Esophagus muscularis mucosa (tissue), 4 donors: ENCODE data around the gene PFDN2. TPM values are rescaled to one million over a fixed set of nuclear protein-coding genes. Genes with fewer than 3 reads are reported as not detected.
"Not testable (repeated sequence)": the region's sequence is repeated elsewhere in the genome, so short reads cannot be mapped to it uniquely, and the experiment has no call there.

Experiments used
- DNase-seq: peaks from one replicate; pipeline ENCODE4 v3.0.0-alpha.2; 2017; ENCODE audit errors: extremely low spot score
- H3K27ac ChIP-seq, 4 donors: fragments of 200-600 bp; sonication (generic); replicated peaks in 1 of 4; 1 replicate in 3 of 4; 2 replicates in 1 of 4; pipeline ENCODE4 v1.5.1; 2016 to 2019; ENCODE audit warnings: mild to moderate bottlenecking in 1 of 4
- H3K27me3 ChIP-seq, 4 donors: fragments of 200-600 bp; sonication (generic); one replicate each; pipeline versions ENCODE4 v1.5.1 to v1.6.0; 2016 to 2019
- H3K36me3 ChIP-seq, 4 donors: fragments of 200-600 bp; sonication (generic); one replicate each; pipeline ENCODE4 v1.5.1; 2016 to 2019
- H3K4me1 ChIP-seq, 4 donors: fragments of 200-600 bp; sonication (generic); one replicate each; pipeline ENCODE4 v1.5.1; 2016 to 2019
- H3K4me3 ChIP-seq, 4 donors: fragments of 200-600 bp; sonication (generic); 1 replicate in 2 of 4; 2 replicates in 2 of 4; pipeline ENCODE4 v1.5.1; 2016 to 2019; ENCODE audit warnings: mild to moderate bottlenecking in 4 of 4, moderate library complexity in 1 of 4
- H3K9me3 ChIP-seq, 4 donors: fragments of 200-600 bp; sonication (generic); 1 replicate in 3 of 4; 2 replicates in 1 of 4; pipeline ENCODE4 v1.5.1; 2016 to 2019
- EP300 ChIP-seq: sonication (generic); formaldehyde crosslinking; IDR thresholded peaks from one replicate; pipeline ENCODE4 v1.6.1; 2017; ENCODE audit warnings: antibody characterized with exemption
- POLR2A ChIP-seq: fragments of 450-650 bp; IDR thresholded peaks from one replicate; pipeline ENCODE4 v1.6.1; 2017; ENCODE audit warnings: antibody characterized with exemption, moderate library complexity, mild to moderate bottlenecking, low read depth
- POLR2AphosphoS5 ChIP-seq, 2 donors: sonication (generic); formaldehyde crosslinking; IDR thresholded peaks; one replicate each; pipeline ENCODE4 v1.6.1; 2017; ENCODE audit warnings: antibody characterized with exemption in 2 of 2
- WGBS: methylation state at CpG from one replicate; pipeline ENCODE4 v1.1.5; 2018; 5-methylcytosine and 5-hydroxymethylcytosine counted together
- intact Hi-C: fragments of 100-400 bp; cut with DNase I; formaldehyde crosslinking; loops from one replicate; pipeline ENCODE4 v1.15.1; 2023
- total RNA-seq, 4 donors: library from RNA; depleted of rRNA; stranded (reverse); fragments of >200 nt; gene quantifications; one replicate each; pipeline versions ENCODE4 v1.1.0 to v1.2.1, GENCODE V29; 2016
- TF ChIP-seq, protein P1 (sequence below), 3 experiments: fragments of 200-600 bp in 2 of 3; fragments of 450-650 bp in 1 of 3; sonication (generic) in 2 of 3; IDR thresholded peaks; one replicate each; pipeline ENCODE4 v1.5.1; 2017 to 2019; ENCODE audit warnings: antibody characterized with exemption in 3 of 3, mild to moderate bottlenecking in 2 of 3, moderate library complexity in 1 of 3

The PFDN2 gene
- total RNA-seq, 4 donors from 2014 or later = 19.5 to 52.0 (median 40.5) TPM

GRCh38 chr1:161119092-161119903, 1.5 kb upstream of the PFDN2 start:
- intact Hi-C loops = loop anchor here (10.0 kb wide), 1 partner anchor 284 kb away; no protein-coding TSS in a partner anchor
- H3K27ac ChIP-seq = peak overlapping the region; percentile 93 to 96 (median 95)

GRCh38 chr1:161115961-161116360, 1.9 kb downstream of the PFDN2 start:
- H3K9me3 ChIP-seq, H3K27me3 ChIP-seq, DNase-seq, H3K27ac ChIP-seq, H3K4me3 ChIP-seq: not testable (repeated sequence)
- H3K36me3 ChIP-seq = peaks cover 7 to 21% (median 12%) of the 10 kb centered on the region in 4 donors
- intact Hi-C loops = loop anchor here (10.0 kb wide), 1 partner anchor 281 kb away; no protein-coding TSS in a partner anchor
- H3K4me1 ChIP-seq = peaks cover 52 to 77% (median 66%) of the 10 kb centered on the region in 4 donors
- WGBS = 91% methylated on average over 5 of the region's 6 CpGs

More at GRCh38 chr1:161119092-161119903, 1.5 kb upstream of the PFDN2 start:
- Histone ChIP-seq H3K9me3 (no peaks in the 10 kb centered on the region), H3K4me1 (peaks cover 44 to 64% (median 50%) of the 10 kb centered on the region in 4 donors), H3K4me3 (peak overlapping the region; percentile 88 to 99 (median 96)), H3K36me3 (peaks cover 38 to 54% (median 45%) of the 10 kb centered on the region in 4 donors), H3K27me3 (no peaks in the 10 kb centered on the region)
- DNase-seq = no peak
- WGBS = 34% methylated on average over 9 of the region's 10 CpGs
- TF ChIP-seq POLR2AphosphoS5 (IDR thresholded peaks at IDR 0.05) = peak in 1 of 2 donors; percentile 47
- TF ChIP-seq POLR2A = no peak
- TF ChIP-seq EP300 = no peak
- TF ChIP-seq, protein P1, sequence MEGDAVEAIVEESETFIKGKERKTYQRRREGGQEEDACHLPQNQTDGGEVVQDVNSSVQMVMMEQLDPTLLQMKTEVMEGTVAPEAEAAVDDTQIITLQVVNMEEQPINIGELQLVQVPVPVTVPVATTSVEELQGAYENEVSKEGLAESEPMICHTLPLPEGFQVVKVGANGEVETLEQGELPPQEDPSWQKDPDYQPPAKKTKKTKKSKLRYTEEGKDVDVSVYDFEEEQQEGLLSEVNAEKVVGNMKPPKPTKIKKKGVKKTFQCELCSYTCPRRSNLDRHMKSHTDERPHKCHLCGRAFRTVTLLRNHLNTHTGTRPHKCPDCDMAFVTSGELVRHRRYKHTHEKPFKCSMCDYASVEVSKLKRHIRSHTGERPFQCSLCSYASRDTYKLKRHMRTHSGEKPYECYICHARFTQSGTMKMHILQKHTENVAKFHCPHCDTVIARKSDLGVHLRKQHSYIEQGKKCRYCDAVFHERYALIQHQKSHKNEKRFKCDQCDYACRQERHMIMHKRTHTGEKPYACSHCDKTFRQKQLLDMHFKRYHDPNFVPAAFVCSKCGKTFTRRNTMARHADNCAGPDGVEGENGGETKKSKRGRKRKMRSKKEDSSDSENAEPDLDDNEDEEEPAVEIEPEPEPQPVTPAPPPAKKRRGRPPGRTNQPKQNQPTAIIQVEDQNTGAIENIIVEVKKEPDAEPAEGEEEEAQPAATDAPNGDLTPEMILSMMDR (IDR thresholded peaks at IDR 0.05) = peak in 2 of 3 experiments; percentile 26 to 41

DNA sequence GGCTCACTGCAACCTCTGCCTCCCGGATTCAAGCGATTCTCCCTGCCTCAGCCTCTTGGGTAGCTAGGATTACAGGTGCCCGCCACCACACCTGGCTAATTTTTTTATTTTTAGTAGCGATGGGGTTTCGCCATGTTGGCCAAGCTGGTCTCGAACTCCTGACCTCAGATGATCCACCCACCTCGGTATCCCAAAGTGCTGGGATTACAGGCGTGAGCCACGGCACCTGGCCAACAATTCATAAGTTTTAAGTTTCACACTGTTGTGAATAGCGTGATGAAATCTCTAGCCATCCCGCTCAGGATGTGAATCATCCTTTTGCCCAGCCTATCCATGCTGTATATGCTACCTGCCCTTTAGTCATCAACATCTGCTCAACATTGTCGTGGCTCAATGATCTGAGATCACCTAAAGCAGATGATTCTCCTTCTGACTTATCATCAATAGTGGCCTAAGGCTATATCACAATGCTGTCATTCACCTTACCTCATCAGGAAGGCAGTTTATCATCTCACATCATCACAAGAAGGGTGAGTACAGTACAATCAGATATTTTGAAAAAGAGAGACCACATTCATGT, 2.6 kb downstream of the PFDN2 start:
- Histone ChIP-seq H3K9me3 (no peaks in the 10 kb centered on the region), H3K27me3 (no peaks in the 10 kb centered on the region), H3K27ac (no peak overlapping the region), H3K36me3 (peaks cover 0 to 13% (median 4%) of the 10 kb centered on the region in 4 donors), H3K4me3 (no peak overlapping the region), H3K4me1 (peaks cover 52 to 70% (median 60%) of the 10 kb centered on the region in 4 donors)
- 89% methylated on average over 12 of the region's 12 CpGs for WGBS
- intact Hi-C loops = loop anchor here (10.0 kb wide), 1 partner anchor 280 kb away; no protein-coding TSS in a partner anchor
- no peak for DNase-seq
- TF ChIP-seq, protein P1 (IDR thresholded peaks at IDR 0.05) = no peak
- no peak for TF ChIP-seq EP300
- no peak for TF ChIP-seq POLR2AphosphoS5 (IDR thresholded peaks at IDR 0.05)
- no peak for TF ChIP-seq POLR2A

- Histone ChIP-seq H3K4me1 (peaks cover 45 to 64% (median 54%) of the 10 kb centered on the region in 4 donors), H3K27ac (no peak overlapping the region), H3K36me3 (peaks cover 0 to 18% (median 4%) of the 10 kb centered on the region in 4 donors), H3K9me3 (no peaks in the 10 kb centered on the region), H3K27me3 (no peaks in the 10 kb centered on the region), H3K4me3 (no peak overlapping the region)
- TF ChIP-seq POLR2A (no peak), EP300 (no peak), POLR2AphosphoS5 (IDR thresholded peaks at IDR 0.05) (no peak)
- TF ChIP-seq, protein P1 (IDR thresholded peaks at IDR 0.05) = no peak
- WGBS = 85% methylated on average over 2 of the region's 2 CpGs
- intact Hi-C loops = loop anchor here (10.0 kb wide), 1 partner anchor 280 kb away; no protein-coding TSS in a partner anchor
- DNase-seq = no peak
Observed at GRCh38 chr1:161114556-161114955, 3.3 kb downstream of the PFDN2 start.

- Histone ChIP-seq H3K4me3 (no peak overlapping the region), H3K36me3 (peaks cover 3 to 21% (median 6%) of the 10 kb centered on the region in 4 donors), H3K27ac (no peak overlapping the region), H3K27me3 (no peaks in the 10 kb centered on the region), H3K4me1 (peaks cover 39 to 57% (median 47%) of the 10 kb centered on the region in 4 donors), H3K9me3 (no peaks in the 10 kb centered on the region)
- TF ChIP-seq POLR2A = no peak
- no peak for TF ChIP-seq POLR2AphosphoS5 (IDR thresholded peaks at IDR 0.05)
- TF ChIP-seq, protein P1 (IDR thresholded peaks at IDR 0.05) = no peak
- TF ChIP-seq EP300 = no peak
- DNase-seq = no peak
- 68% methylated on average over 1 of the region's 1 CpG for WGBS
- intact Hi-C loops = loop anchor here (10.0 kb wide), 1 partner anchor 279 kb away; no protein-coding TSS in a partner anchor
Observed at GRCh38 chr1:161113915-161114314, 3.9 kb downstream of the PFDN2 start.
